HepG2 (cell line): Measurements from ENCODE around the gene YEATS2. TPM values are rescaled to one million over a fixed set of nuclear protein-coding genes. Genes with fewer than 3 reads are reported as not detected.
A peak's percentile ranks its signal among the peaks of the same experiment; 100 is the strongest.

ENCODE experiments used
- AKAP8 ChIP-seq: sonication (generic); formaldehyde crosslinking; IDR thresholded peaks from 2 replicates; pipeline ENCODE4 v1.5.1; 2020; ENCODE audit warnings: mild to moderate bottlenecking, missing genetic modification reagents
- KLF9 ChIP-seq: IDR thresholded peaks from 2 replicates; pipeline ENCODE4 v1.6.1; 2016; ENCODE audit warnings: low read depth
- MAFK ChIP-seq, 2 experiments: IDR thresholded peaks in 1 of 2; conservative IDR thresholded peaks in 1 of 2; 2 replicates each; pipeline ENCODE4 v1.6.1; 2011; ENCODE audit warnings: improper control_type of control experiment in 2 of 2, low read length in 2 of 2
- NCOA2 ChIP-seq: sonication (generic); formaldehyde crosslinking; IDR thresholded peaks from 2 replicates; pipeline ENCODE4 v1.8.0; 2022; ENCODE audit warnings: inconsistent platforms
- NFIB ChIP-seq: sonication (generic); formaldehyde crosslinking; IDR thresholded peaks from 2 replicates; pipeline ENCODE4 v1.9.0; 2021; ENCODE audit warnings: missing genetic modification reagents, mild to moderate bottlenecking, borderline replicate concordance
- REL ChIP-seq: sonication (generic); formaldehyde crosslinking; conservative IDR thresholded peaks from 2 replicates; pipeline ENCODE4 v1.8.0; 2022; ENCODE audit warnings: mild to moderate bottlenecking, missing genetic modification reagents, moderate library complexity
- STAG1 ChIP-seq: sonication (generic); formaldehyde crosslinking; IDR thresholded peaks from 2 replicates; pipeline ENCODE4 v1.4.0; 2020; ENCODE audit warnings: missing genetic modification reagents
- TGIF2 ChIP-seq: IDR thresholded peaks from 2 replicates; pipeline ENCODE4 v1.6.1; 2016; ENCODE audit warnings: control low read depth, missing compliant biosample characterization
- ZBTB7A ChIP-seq: sonication (generic); formaldehyde crosslinking; IDR thresholded peaks from 2 replicates; pipeline ENCODE4 v1.8.0; 2022; ENCODE audit warnings: mild to moderate bottlenecking, missing genetic modification reagents
- ZC3H4 ChIP-seq: sonication (generic); formaldehyde crosslinking; IDR thresholded peaks from 2 replicates; pipeline ENCODE4 v1.4.0; 2020; ENCODE audit warnings: missing genetic modification reagents, borderline replicate concordance
- ZFY ChIP-seq: sonication (generic); formaldehyde crosslinking; IDR thresholded peaks from 2 replicates; pipeline ENCODE4 v1.4.0; 2020; ENCODE audit warnings: missing genetic modification reagents
- ZKSCAN8 ChIP-seq: IDR thresholded peaks from 2 replicates; pipeline ENCODE4 v1.6.1; 2016; ENCODE audit warnings: borderline replicate concordance, missing genetic modification reagents, missing compliant biosample characterization
- ZMYM3 ChIP-seq: sonication (generic); formaldehyde crosslinking; IDR thresholded peaks from 2 replicates; pipeline ENCODE4 v1.5.1; 2020; ENCODE audit warnings: mild to moderate bottlenecking, missing genetic modification reagents
- ZNF207 ChIP-seq: fragments of 450-650 bp; IDR thresholded peaks from 2 replicates; pipeline ENCODE4 v1.6.1; 2016; ENCODE audit warnings: antibody characterized with exemption, borderline replicate concordance
- ZNF274 ChIP-seq: sonication (generic); formaldehyde crosslinking; IDR thresholded peaks from 2 replicates; pipeline ENCODE4 v1.5.1; 2020; ENCODE audit warnings: mild to moderate bottlenecking, missing genetic modification reagents
- ZNF468 ChIP-seq: sonication (generic); formaldehyde crosslinking; IDR thresholded peaks from 2 replicates; pipeline ENCODE4 v1.8.0; 2022; ENCODE audit warnings: mild to moderate bottlenecking, moderate library complexity, missing genetic modification reagents
- ZNF543 ChIP-seq: sonication (generic); formaldehyde crosslinking; IDR thresholded peaks from 2 replicates; pipeline ENCODE4 v1.4.0; 2020; ENCODE audit warnings: mild to moderate bottlenecking, missing genetic modification reagents
- ZNF850 ChIP-seq: sonication (generic); formaldehyde crosslinking; conservative IDR thresholded peaks from 2 replicates; pipeline ENCODE4 v1.9.0; 2021; ENCODE audit warnings: mild to moderate bottlenecking, missing genetic modification reagents
- polyA plus RNA-seq, 8 experiments: library from polyadenylated mRNA; depleted of rRNA in 3 of 8; stranded (reverse) in 7 of 8; unstranded in 1 of 8; fragments of >200 nt; fragmentation: Illumina TruSeq in 4 of 8; extraction: Trizol in 4 of 8; gene quantifications; 2 replicates each; pipeline versions ENCODE4 v1.2.1 to v1.2.3, GENCODE V29; 2011 to 2016; ENCODE audit warnings: low read depth in 4 of 8, missing spikeins in 1 of 8, mixed read lengths in 1 of 8; ENCODE audit not compliant: insufficient read depth in 1 of 8
- total RNA-seq, 5 experiments: library from RNA; depleted of rRNA; stranded (reverse); fragments of >200 nt; fragmentation: Illumina TruSeq; extraction: Trizol; gene quantifications; 2 replicates each; pipeline ENCODE4 v1.2.3, GENCODE V29; 2016; ENCODE audit warnings: low read depth in 1 of 5
- TF ChIP-seq, protein P1 (sequence below): sonication (generic); formaldehyde crosslinking; IDR thresholded peaks from 2 replicates; pipeline ENCODE4 v1.4.0; 2020; ENCODE audit warnings: mild to moderate bottlenecking, missing genetic modification reagents, borderline replicate concordance
- TF ChIP-seq, protein P2 (sequence below): sonication (generic); formaldehyde crosslinking; IDR thresholded peaks from 2 replicates; pipeline ENCODE4 v1.5.0; 2020; ENCODE audit warnings: missing genetic modification reagents
- TF ChIP-seq, protein P3 (sequence below): sonication (generic); formaldehyde crosslinking; conservative IDR thresholded peaks from 2 replicates; pipeline ENCODE4 v1.8.0; 2022; ENCODE audit warnings: missing genetic modification reagents
- TF ChIP-seq, protein P4 (sequence below): sonication (generic); formaldehyde crosslinking; IDR thresholded peaks from 2 replicates; pipeline ENCODE4 v1.5.1; 2020; ENCODE audit warnings: mild to moderate bottlenecking, missing genetic modification reagents, moderate library complexity
- TF ChIP-seq, protein P5 (sequence below): IDR thresholded peaks from 2 replicates; pipeline ENCODE4 v1.6.1; 2016; ENCODE audit warnings: missing genetic modification reagents, missing compliant biosample characterization
- TF ChIP-seq, protein P6 (sequence below): sonication (generic); formaldehyde crosslinking; IDR thresholded peaks from 2 replicates; pipeline ENCODE4 v1.8.1; 2023; ENCODE audit warnings: mild to moderate bottlenecking, missing genetic modification reagents

YEATS2 gene
- total and polyA plus RNA-seq, 2 of the 13 experiments (the other 11 are each of a cell fraction or from before 2014, with no cell fraction given): 18.6 to 33.7 TPM

DNA sequence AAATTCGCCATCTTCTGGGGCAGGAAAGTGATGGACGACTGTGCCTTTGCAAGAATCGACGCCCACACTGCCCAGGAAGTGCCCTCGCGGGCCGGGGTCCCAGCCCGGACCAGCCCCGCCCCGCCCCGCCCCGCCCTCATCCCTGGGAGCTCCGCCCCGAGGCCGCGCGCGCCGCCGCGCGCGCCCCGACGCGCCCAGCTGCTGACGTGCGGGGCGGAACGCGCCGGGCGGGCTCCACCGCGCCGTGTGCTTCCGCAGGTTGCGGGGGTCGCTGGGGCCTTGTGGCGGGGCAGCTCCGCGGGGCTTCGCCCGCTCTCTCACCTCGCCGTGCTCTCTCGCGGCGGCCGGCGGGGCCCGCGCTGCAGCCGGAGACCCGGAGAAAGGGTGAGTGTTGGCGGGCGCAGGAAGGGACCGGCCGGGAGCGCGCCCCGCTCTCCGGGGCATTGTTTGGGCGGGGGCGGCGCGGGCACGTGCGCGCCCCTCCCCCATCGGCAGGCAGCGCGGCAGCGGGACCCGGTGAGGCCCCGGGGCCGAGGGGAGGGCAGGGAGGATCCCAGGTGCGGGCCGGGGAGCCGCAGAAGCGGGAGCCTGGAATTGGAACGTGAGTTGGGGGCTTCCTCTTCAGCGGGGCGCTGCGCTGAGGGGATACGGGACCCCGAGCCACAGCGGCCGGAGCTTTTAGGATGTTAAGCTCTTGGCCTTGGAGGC lies at the start of gene YEATS2 (continued):
- no peak for TF ChIP-seq ZNF207
- TF ChIP-seq ZNF468 (CRISPR knock-in tag): no peak
- TF ChIP-seq ZBTB7A: peak; percentile 25; the same call in 1 of the 2 replicates
- TF ChIP-seq ZKSCAN8: no peak
- TF ChIP-seq, protein P1, sequence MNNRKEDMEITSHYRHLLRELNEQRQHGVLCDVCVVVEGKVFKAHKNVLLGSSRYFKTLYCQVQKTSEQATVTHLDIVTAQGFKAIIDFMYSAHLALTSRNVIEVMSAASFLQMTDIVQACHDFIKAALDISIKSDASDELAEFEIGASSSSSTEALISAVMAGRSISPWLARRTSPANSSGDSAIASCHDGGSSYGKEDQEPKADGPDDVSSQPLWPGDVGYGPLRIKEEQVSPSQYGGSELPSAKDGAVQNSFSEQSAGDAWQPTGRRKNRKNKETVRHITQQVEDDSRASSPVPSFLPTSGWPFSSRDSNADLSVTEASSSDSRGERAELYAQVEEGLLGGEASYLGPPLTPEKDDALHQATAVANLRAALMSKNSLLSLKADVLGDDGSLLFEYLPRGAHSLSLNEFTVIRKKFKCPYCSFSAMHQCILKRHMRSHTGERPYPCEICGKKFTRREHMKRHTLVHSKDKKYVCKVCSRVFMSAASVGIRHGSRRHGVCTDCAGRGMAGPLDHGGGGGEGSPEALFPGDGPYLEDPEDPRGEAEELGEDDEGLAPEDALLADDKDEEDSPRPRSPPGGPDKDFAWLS (CRISPR knock-in tag): no peak
- TF ChIP-seq STAG1 (CRISPR knock-in tag): no peak
- TF ChIP-seq, protein P2, sequence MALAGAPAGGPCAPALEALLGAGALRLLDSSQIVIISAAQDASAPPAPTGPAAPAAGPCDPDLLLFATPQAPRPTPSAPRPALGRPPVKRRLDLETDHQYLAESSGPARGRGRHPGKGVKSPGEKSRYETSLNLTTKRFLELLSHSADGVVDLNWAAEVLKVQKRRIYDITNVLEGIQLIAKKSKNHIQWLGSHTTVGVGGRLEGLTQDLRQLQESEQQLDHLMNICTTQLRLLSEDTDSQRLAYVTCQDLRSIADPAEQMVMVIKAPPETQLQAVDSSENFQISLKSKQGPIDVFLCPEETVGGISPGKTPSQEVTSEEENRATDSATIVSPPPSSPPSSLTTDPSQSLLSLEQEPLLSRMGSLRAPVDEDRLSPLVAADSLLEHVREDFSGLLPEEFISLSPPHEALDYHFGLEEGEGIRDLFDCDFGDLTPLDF (CRISPR knock-in tag): no peak
- TF ChIP-seq, protein P3, sequence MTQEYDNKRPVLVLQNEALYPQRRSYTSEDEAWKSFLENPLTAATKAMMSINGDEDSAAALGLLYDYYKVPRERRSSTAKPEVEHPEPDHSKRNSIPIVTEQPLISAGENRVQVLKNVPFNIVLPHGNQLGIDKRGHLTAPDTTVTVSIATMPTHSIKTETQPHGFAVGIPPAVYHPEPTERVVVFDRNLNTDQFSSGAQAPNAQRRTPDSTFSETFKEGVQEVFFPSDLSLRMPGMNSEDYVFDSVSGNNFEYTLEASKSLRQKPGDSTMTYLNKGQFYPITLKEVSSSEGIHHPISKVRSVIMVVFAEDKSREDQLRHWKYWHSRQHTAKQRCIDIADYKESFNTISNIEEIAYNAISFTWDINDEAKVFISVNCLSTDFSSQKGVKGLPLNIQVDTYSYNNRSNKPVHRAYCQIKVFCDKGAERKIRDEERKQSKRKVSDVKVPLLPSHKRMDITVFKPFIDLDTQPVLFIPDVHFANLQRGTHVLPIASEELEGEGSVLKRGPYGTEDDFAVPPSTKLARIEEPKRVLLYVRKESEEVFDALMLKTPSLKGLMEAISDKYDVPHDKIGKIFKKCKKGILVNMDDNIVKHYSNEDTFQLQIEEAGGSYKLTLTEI (CRISPR knock-in tag): no peak
- TF ChIP-seq, protein P4, sequence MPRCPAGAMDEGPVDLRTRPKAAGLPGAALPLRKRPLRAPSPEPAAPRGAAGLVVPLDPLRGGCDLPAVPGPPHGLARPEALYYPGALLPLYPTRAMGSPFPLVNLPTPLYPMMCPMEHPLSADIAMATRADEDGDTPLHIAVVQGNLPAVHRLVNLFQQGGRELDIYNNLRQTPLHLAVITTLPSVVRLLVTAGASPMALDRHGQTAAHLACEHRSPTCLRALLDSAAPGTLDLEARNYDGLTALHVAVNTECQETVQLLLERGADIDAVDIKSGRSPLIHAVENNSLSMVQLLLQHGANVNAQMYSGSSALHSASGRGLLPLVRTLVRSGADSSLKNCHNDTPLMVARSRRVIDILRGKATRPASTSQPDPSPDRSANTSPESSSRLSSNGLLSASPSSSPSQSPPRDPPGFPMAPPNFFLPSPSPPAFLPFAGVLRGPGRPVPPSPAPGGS (CRISPR knock-in tag): 0 out of 2 replicates have a peak, but pooled peaks have one; percentile 45
- TF ChIP-seq AKAP8 (CRISPR knock-in tag): no peak
- TF ChIP-seq, protein P5, sequence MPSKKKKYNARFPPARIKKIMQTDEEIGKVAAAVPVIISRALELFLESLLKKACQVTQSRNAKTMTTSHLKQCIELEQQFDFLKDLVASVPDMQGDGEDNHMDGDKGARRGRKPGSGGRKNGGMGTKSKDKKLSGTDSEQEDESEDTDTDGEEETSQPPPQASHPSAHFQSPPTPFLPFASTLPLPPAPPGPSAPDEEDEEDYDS: no peak; the same call in 1 of the 2 replicates
- peak; percentile 83 for TF ChIP-seq ZFY
- TF ChIP-seq KLF9 (CRISPR knock-in tag): no peak
- TF ChIP-seq ZNF274: peak; percentile 19; the same call in 1 of the 2 replicates
- TF ChIP-seq ZNF850 (CRISPR knock-in tag): 0 out of 2 replicates have a peak, but pooled peaks have one; percentile 13
- TF ChIP-seq, protein P6, sequence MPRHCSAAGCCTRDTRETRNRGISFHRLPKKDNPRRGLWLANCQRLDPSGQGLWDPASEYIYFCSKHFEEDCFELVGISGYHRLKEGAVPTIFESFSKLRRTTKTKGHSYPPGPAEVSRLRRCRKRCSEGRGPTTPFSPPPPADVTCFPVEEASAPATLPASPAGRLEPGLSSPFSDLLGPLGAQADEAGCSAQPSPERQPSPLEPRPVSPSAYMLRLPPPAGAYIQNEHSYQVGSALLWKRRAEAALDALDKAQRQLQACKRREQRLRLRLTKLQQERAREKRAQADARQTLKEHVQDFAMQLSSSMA (CRISPR knock-in tag): peak; percentile 72; the same call in 1 of the 2 replicates
- no peak for TF ChIP-seq ZMYM3 (CRISPR knock-in tag)
- TF ChIP-seq NCOA2 (CRISPR knock-in tag): peak; percentile 14; the same call in 1 of the 2 replicates
- peak; percentile 71 for TF ChIP-seq ZNF543
- peak; percentile 46; the same call in 1 of the 2 replicates for TF ChIP-seq TGIF2
- TF ChIP-seq REL (CRISPR knock-in tag): no peak
- no peak for TF ChIP-seq ZC3H4 (CRISPR knock-in tag)
- TF ChIP-seq NFIB (CRISPR knock-in tag): no peak
- no peak for TF ChIP-seq MAFK (conservative IDR thresholded peaks at IDR 0.05 in 1 of 2, IDR thresholded peaks at IDR 0.05 in 1 of 2; ENCODE audit: low read length in 2 of 2)
